ENCODE data around the gene TIMM44.

TIMM44 gene
- total RNA-seq, result 37.6 to 42.1 (median 39.1) reads per million in 4 donors

GRCh38 chr19:7943444-7944176 is at the start of gene TIMM44:
Gene TIMM44 (minus strand): TSS chr19:7943666. CDS start chr19:7943651, 15 bp downstream.
- DNase-seq, result peak; percentile 96 to 99 (median 98)

GRCh38 chr19:7992575-7992974 is 49.1 kb upstream of the TIMM44 start:
- no peak for DNase-seq

- no peak for DNase-seq
Observed at GRCh38 chr19:7989071-7989575, 45.7 kb upstream of the TIMM44 start.

- no peak for DNase-seq
Observed at GRCh38 chr19:7988307-7988706, 44.8 kb upstream of the TIMM44 start.

- no peak for DNase-seq
Observed at GRCh38 chr19:7987114-7987768, 43.8 kb upstream of the TIMM44 start.

- DNase-seq, result no peak
Observed at GRCh38 chr19:7986321-7987113, 43.1 kb upstream of the TIMM44 start.

- no peak for DNase-seq
Observed at GRCh38 chr19:7985481-7985911, 42.0 kb upstream of the TIMM44 start.

- DNase-seq, result no peak
Observed at GRCh38 chr19:7983995-7984837, 40.8 kb upstream of the TIMM44 start.

GRCh38 chr19:7983286-7983950 is 40.0 kb upstream of the TIMM44 start:
- no peak for DNase-seq

GRCh38 chr19:7982651-7983099 is 39.2 kb upstream of the TIMM44 start:
- no peak for DNase-seq

- DNase-seq, result no peak
Observed at GRCh38 chr19:7982103-7982502, 38.6 kb upstream of the TIMM44 start.

GRCh38 chr19:7981661-7982060 is 38.2 kb upstream of the TIMM44 start:
- DNase-seq, result no peak

- no peak for DNase-seq
Observed at GRCh38 chr19:7981199-7981598, 37.7 kb upstream of the TIMM44 start.

GRCh38 chr19:7980635-7981121 is 37.2 kb upstream of the TIMM44 start:
- no peak for DNase-seq

GRCh38 chr19:7980168-7980567 is 36.7 kb upstream of the TIMM44 start:
- DNase-seq, result no peak

GRCh38 chr19:7979559-7979958 is 36.1 kb upstream of the TIMM44 start:
- no peak for DNase-seq

- no peak for DNase-seq
Observed at GRCh38 chr19:7979011-7979410, 35.5 kb upstream of the TIMM44 start.

- no peak for DNase-seq
Observed at GRCh38 chr19:7978179-7978825, 34.8 kb upstream of the TIMM44 start.

- DNase-seq, result no peak
Observed at GRCh38 chr19:7977723-7978040, 34.2 kb upstream of the TIMM44 start.

- no peak for DNase-seq
Observed at GRCh38 chr19:7977021-7977722, 33.7 kb upstream of the TIMM44 start.

All from T-helper 1 cell (primary cell).